AG04449 (cell line): ENCODE measurements around the gene MYO18A.

Experiments used
- CTCF ChIA-PET: fragments of 350-600 bp; formaldehyde crosslinking; extraction: SDS; loops from one replicate; lab custom pipeline; 2021; ENCODE audit warnings: antibody characterized with exemption; lab: Yijun Ruan, JAX
- POLR2A ChIA-PET: fragments of 400-600, 350-600 bp; formaldehyde crosslinking; extraction: SDS; loops from one replicate; lab custom pipeline; 2020; ENCODE audit warnings: antibody characterized with exemption, inconsistent platforms; lab: Yijun Ruan, JAX
- DNase-seq: peaks from one replicate; pipeline ENCODE4 v3.0.0-alpha.2; 2010; ENCODE audit warnings: low read depth, low spot score
- H3K4me3 ChIP-seq: 2 replicates; pipeline ENCODE4 v1.5.1; 2011; ENCODE audit warnings: low read depth, mild to moderate bottlenecking, control low read depth, low read length
- CTCF ChIP-seq: IDR thresholded peaks from one replicate; pipeline ENCODE4 v1.5.1; 2011; ENCODE audit warnings: mild to moderate bottlenecking, moderate library complexity, low read length, control low read depth, inconsistent platforms; ENCODE audit not compliant: insufficient read depth; ENCODE audit errors: missing control alignments

MYO18A gene

GRCh38 chr17:29050176-29050575 lies 130.0 kb downstream of the MYO18A start:
- ChIA-PET POLR2A (no interaction called here), CTCF (interaction anchor here (0.8 to 2.9 kb wide), 6 partner anchors 62 to 162 kb away, joined by 3 to 12 read pairs (median 4); no protein-coding TSS in a partner anchor)

GRCh38 chr17:29049541-29050145 lies 130.6 kb downstream of the MYO18A start:
- CTCF ChIA-PET: interaction anchor here (1.0 to 2.9 kb wide), 5 partner anchors 63 to 162 kb away, joined by 3 to 12 read pairs (median 4); no protein-coding TSS in a partner anchor
- TF ChIP-seq CTCF: no peak
- POLR2A ChIA-PET: interaction anchor here (1.3 kb wide), 1 partner anchor 9 kb away, joined by 4 read pairs; no protein-coding TSS in a partner anchor
- no peak overlapping the region for H3K4me3 ChIP-seq
- DNase-seq: no peak

More at GRCh38 chr17:29050176-29050575, 130.0 kb downstream of the MYO18A start:
- TF ChIP-seq CTCF: no peak
- DNase-seq: no peak
- no peak overlapping the region for H3K4me3 ChIP-seq

- POLR2A ChIA-PET: interaction anchor here (1.3 kb wide), 1 partner anchor 8 kb away, joined by 4 read pairs; no protein-coding TSS in a partner anchor
- no peak for DNase-seq
- no peak overlapping the region for H3K4me3 ChIP-seq
- CTCF ChIA-PET: interaction anchor here (1.0 to 2.9 kb wide), 8 partner anchors 15 to 163 kb away, joined by 3 to 12 read pairs (median 3); no protein-coding TSS in a partner anchor
- TF ChIP-seq CTCF: no peak
Measured at GRCh38 chr17:29048440-29049368, 131.5 kb downstream of the MYO18A start.

DNA sequence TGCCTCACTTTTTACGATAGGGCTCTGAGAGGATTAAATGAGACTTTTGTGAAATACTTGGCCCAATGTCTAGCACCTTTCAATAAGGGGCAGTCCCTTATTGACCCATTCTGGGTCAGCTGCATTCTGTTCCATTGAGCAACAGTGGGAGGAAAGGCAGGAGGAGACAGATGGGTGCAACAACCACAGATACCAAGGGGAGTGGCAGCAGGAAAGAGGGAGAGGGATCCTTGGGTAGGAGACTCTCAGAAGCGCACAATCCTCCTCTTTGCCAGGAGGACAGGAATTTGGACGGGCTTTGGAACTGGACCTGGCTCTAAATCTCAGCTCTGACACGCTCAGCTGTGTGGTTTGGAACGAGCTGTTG lies 133.7 kb downstream of the MYO18A start:
- DNase-seq: no peak
- ChIA-PET POLR2A (no interaction called here), CTCF (interaction anchor here (1.4 kb wide), 1 partner anchor 81 kb away, joined by 3 read pairs; no protein-coding TSS in a partner anchor)
- no peak for TF ChIP-seq CTCF
- no peak overlapping the region for H3K4me3 ChIP-seq

- POLR2A ChIA-PET: no interaction called here
- DNase-seq: no peak
- CTCF ChIA-PET: interaction anchor here (1.2 to 1.4 kb wide), 2 partner anchors 66 to 81 kb away, joined by 3 to 4 read pairs; no protein-coding TSS in a partner anchor
- TF ChIP-seq CTCF: no peak
- no peak overlapping the region for H3K4me3 ChIP-seq
Measured at GRCh38 chr17:29045734-29046472, 134.3 kb downstream of the MYO18A start.
